Parathyroid adenoma (tissue), 2 donors: ENCODE data around the gene DPYSL4.

ENCODE experiments used
- H2AFZ ChIP-seq: fragments of 300-600 bp; sonication (generic); one replicate; pipeline ENCODE4 v1.7.0; 2017; ENCODE audit warnings: antibody characterized with exemption, mild to moderate bottlenecking
- H3K27ac ChIP-seq: fragments of 300-600 bp; sonication (generic); one replicate; pipeline ENCODE4 v1.7.0; 2017
- H3K27me3 ChIP-seq: fragments of 300-600 bp; sonication (generic); one replicate; pipeline ENCODE4 v1.7.0; 2017; ENCODE audit warnings: low read length; ENCODE audit not compliant: control insufficient read depth, insufficient read depth
- H3K36me3 ChIP-seq: fragments of 300-600 bp; sonication (generic); one replicate; pipeline ENCODE4 v1.7.0; 2017; ENCODE audit warnings: low read length; ENCODE audit not compliant: control insufficient read depth, insufficient read depth
- H3K4me1 ChIP-seq: fragments of 300-600 bp; sonication (generic); one replicate; pipeline ENCODE4 v1.7.0; 2017; ENCODE audit warnings: control low read depth
- H3K4me2 ChIP-seq: fragments of 300-600 bp; sonication (generic); one replicate; pipeline ENCODE4 v1.7.0; 2017; ENCODE audit warnings: low read length
- H3K4me3 ChIP-seq: fragments of 300-600 bp; sonication (generic); one replicate; pipeline ENCODE4 v1.7.0; 2017; ENCODE audit warnings: low read depth, low read length
- H3K79me2 ChIP-seq: fragments of 300-600 bp; sonication (generic); one replicate; pipeline ENCODE4 v1.7.0; 2017; ENCODE audit warnings: control low read depth
- H3K9ac ChIP-seq: fragments of 300-600 bp; sonication (generic); one replicate; pipeline ENCODE4 v1.7.0; 2017; ENCODE audit warnings: mild to moderate bottlenecking
- H3K9me3 ChIP-seq: fragments of 300-600 bp; sonication (generic); one replicate; pipeline ENCODE4 v1.7.0; 2017; ENCODE audit warnings: low read length; ENCODE audit not compliant: control insufficient read depth
- TF ChIP-seq, protein P1 (sequence below): fragments of 300-600 bp; sonication (generic); IDR thresholded peaks from one replicate; pipeline ENCODE4 v1.7.0; 2017; ENCODE audit warnings: antibody characterized with exemption, mild to moderate bottlenecking
- donor health status: primary hyperparathyroidism.

The DPYSL4 gene

DNA sequence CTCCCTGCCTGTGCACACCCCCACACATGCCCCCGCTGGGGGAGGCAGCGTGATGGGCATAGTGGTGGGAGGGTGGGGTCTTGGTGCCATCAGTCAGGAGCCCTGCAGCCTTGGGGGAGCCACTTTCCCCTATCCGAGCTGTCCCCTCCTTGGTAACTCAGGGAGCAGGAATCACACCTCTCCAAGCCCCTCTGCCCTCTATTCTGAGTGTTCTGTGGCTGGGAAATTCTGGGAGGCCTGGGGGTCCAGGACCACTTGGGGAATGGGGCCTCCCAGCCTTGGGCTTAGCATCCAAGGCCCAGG lies 11.3 kb downstream of the DPYSL4 start:
- TF ChIP-seq, protein P1, sequence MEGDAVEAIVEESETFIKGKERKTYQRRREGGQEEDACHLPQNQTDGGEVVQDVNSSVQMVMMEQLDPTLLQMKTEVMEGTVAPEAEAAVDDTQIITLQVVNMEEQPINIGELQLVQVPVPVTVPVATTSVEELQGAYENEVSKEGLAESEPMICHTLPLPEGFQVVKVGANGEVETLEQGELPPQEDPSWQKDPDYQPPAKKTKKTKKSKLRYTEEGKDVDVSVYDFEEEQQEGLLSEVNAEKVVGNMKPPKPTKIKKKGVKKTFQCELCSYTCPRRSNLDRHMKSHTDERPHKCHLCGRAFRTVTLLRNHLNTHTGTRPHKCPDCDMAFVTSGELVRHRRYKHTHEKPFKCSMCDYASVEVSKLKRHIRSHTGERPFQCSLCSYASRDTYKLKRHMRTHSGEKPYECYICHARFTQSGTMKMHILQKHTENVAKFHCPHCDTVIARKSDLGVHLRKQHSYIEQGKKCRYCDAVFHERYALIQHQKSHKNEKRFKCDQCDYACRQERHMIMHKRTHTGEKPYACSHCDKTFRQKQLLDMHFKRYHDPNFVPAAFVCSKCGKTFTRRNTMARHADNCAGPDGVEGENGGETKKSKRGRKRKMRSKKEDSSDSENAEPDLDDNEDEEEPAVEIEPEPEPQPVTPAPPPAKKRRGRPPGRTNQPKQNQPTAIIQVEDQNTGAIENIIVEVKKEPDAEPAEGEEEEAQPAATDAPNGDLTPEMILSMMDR: no peak
- no peaks in the 10 kb centered on the region for H3K36me3 ChIP-seq
- H3K4me1 ChIP-seq: no peaks in the 10 kb centered on the region
- no peak overlapping the region for H3K9ac ChIP-seq
- H3K4me3 ChIP-seq: no peak overlapping the region
- no peaks in the 10 kb centered on the region for H3K79me2 ChIP-seq
- H2AFZ ChIP-seq: no peak overlapping the region
- H3K27me3 ChIP-seq: no peaks in the 10 kb centered on the region
- no peaks in the 10 kb centered on the region for H3K9me3 ChIP-seq
- H3K27ac ChIP-seq: no peak overlapping the region
- no peak overlapping the region for H3K4me2 ChIP-seq

DNA sequence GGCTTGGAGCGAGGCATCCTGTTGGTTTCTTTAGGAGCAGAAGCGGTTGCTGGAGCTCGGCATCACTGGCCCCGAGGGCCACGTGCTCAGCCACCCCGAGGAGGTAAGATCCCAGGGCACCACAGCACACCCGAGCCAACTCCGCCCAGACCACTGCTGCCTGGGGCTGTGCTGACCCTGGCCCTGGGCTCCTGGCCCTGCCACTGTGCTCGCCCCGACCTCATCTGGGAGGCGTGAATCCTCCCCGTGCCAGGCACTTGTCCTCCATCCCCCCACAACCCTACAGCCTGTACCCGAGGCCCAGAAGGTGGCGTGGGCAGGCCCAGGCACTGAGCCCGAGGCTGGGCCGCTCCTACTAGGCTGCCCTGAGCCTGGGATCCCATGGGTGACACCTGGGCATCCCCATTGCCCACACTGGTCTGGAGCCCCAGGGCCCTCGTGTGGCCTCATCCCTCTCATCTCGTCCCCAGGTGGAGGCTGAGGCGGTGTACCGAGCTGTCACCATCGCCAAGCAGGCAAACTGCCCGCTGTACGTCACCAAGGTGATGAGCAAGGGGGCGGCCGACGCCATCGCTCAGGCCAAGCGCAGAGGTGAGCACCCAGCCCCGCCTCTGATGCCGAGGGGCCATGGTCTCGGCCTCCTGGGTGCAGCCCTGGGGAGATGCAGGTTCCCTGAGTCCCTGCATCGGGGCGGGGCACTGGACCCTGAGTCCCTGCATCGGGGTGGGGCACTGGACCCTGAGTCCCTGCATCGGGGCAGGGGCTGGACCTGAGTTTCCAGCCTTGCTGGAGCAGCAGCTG lies 11.8 kb downstream of the DPYSL4 start:
- Histone ChIP-seq H3K4me1 (no peaks in the 10 kb centered on the region), H3K27me3 (no peaks in the 10 kb centered on the region), H3K4me3 (no peak overlapping the region), H3K36me3 (no peaks in the 10 kb centered on the region), H3K9me3 (no peaks in the 10 kb centered on the region), H3K4me2 (no peak overlapping the region), H3K79me2 (no peaks in the 10 kb centered on the region), H3K27ac (no peak overlapping the region), H3K9ac (no peak overlapping the region), H2AFZ (no peak overlapping the region)
- TF ChIP-seq, protein P1: no peak

DNA sequence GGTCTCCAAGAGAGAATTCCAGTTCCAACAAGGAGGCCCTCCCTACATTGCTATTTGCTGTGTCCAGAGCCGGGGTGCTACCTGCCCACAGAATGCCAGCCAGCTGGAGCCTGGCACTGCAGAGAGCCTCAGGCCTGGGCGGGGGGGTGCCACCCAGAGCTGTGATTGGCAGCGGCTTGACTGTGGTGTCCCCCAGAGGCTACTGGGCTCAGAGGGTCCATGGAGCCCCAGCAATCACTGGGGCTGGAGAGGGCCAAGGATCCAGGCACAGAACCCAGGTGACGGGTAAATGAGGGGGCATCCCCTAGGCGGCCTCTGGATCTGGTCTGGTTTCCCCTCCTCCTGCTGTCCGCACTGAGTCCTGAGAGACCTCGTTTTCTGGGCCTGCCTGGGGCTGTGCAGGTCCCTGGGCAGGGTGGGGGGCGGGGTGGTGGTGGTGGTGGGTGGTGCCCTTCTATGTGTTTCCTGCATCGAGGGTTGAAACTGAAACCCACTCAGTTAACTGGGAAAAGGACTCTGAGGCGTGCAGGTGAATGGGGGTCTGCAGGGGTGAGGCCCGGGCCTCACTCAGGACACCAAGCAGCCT lies 12.6 kb downstream of the DPYSL4 start:
- Histone ChIP-seq H3K4me2 (no peak overlapping the region), H3K9me3 (no peaks in the 10 kb centered on the region), H3K27ac (no peak overlapping the region), H3K9ac (no peak overlapping the region), H3K79me2 (no peaks in the 10 kb centered on the region), H3K36me3 (no peaks in the 10 kb centered on the region), H2AFZ (no peak overlapping the region), H3K27me3 (no peaks in the 10 kb centered on the region), H3K4me1 (no peaks in the 10 kb centered on the region), H3K4me3 (no peak overlapping the region)
- TF ChIP-seq, protein P1: no peak

DNA sequence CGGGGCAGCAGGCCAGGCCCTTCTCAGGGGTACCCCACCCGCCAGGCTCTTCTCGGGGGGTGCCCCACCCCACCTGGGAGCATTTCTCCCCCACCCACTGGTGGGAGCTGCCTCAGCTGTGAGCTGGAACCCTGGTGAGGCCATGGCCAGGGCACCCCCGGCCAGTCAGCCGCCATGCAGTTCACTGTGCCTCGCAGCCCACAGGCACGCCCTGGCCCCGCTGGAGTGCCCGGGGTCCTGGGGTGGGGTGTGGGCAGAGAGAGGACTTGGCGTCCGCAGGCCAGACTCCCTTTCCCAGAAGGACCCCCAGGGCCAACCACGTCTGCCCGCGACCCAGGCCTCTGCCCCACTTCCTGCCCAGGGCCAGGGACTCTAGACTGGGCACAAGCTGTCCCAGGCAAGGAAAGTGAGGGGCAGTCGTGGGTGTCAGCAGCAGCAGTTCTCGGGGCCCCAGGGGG lies 13.1 kb downstream of the DPYSL4 start:
- Histone ChIP-seq H3K27me3 (no peaks in the 10 kb centered on the region), H3K4me1 (no peaks in the 10 kb centered on the region), H3K27ac (no peak overlapping the region), H3K4me3 (no peak overlapping the region), H3K4me2 (no peak overlapping the region), H3K9ac (no peak overlapping the region), H2AFZ (no peak overlapping the region), H3K9me3 (no peaks in the 10 kb centered on the region), H3K79me2 (no peaks in the 10 kb centered on the region), H3K36me3 (no peaks in the 10 kb centered on the region)
- TF ChIP-seq, protein P1: no peak
